HAP-1 (cell line): ENCODE measurements around the gene SUOX.
"Not testable (repeated sequence)": the region's sequence is repeated elsewhere in the genome, so short reads cannot be mapped to it uniquely, and the experiment has no call there.

ENCODE experiments used
- DNase-seq, 2 experiments: peaks; one replicate each; pipeline ENCODE4 v3.0.0-alpha.2; 2016 to 2020; ENCODE audit warnings: low spot score in 2 of 2
- H3K27me3 ChIP-seq: fragments of 250-450 bp; sonication (Bioruptor Pico); 2 replicates; pipeline ENCODE4 v1.5.1; 2020; ENCODE audit warnings: low read depth, mild to moderate bottlenecking, moderate library complexity
- H3K36me3 ChIP-seq: fragments of 250-450 bp; sonication (Bioruptor Pico); replicated peaks from 2 replicates; pipeline ENCODE4 v1.5.1; 2020; ENCODE audit warnings: mild to moderate bottlenecking
- H3K4me1 ChIP-seq: fragments of 250-450 bp; sonication (Bioruptor Pico); 2 replicates; pipeline ENCODE4 v1.5.1; 2020; ENCODE audit warnings: mild to moderate bottlenecking
- H3K4me3 ChIP-seq: fragments of 250-450 bp; sonication (Bioruptor Pico); 2 replicates; pipeline ENCODE4 v1.5.1; 2020; ENCODE audit warnings: mild to moderate bottlenecking, moderate library complexity
- H3K9me3 ChIP-seq: fragments of 250-450 bp; sonication (Bioruptor Pico); 2 replicates; pipeline ENCODE4 v1.5.1; 2020; ENCODE audit warnings: mild to moderate bottlenecking, moderate library complexity
- in situ Hi-C: fragments of 300-500 bp; cut with MboI; formaldehyde crosslinking; loops from 3 replicates; pipeline ENCODE4 v1.14.3; 2020; ENCODE audit warnings: low sequenced_read_pairs, inconsistent platforms, mixed read lengths

SUOX gene

DNA sequence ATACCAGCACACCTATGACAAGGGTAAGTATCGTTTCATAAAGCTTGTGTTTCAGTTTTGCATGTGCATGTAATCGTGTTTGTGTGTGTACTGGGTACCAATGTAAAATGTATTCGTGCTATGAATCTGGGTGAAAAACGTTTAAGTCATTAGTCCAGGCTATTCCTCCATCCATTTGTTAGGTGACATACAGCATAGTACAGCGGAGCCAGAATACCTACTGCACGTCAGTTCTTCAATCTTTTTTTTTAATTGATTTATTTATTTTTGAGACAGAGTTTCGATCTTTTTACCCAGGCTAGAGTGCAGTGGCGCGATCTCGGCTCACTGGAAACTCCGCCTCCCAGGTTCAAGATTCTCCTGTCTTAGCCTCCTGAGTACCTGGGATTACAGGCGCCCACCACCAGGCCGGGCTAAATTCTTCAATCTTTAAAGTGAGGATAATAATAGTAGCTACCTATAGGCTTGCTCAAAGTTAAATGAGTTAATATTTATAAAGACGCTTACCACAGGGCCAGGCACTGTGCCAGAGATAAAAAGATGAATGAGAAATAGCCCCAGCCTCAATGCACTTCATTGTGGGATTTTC is 44.0 kb downstream of the SUOX start:
- Histone ChIP-seq H3K4me1 (peaks cover 16% of the 10 kb centered on the region), H3K27me3 (no peaks in the 10 kb centered on the region), H3K36me3 (peaks cover 30% of the 10 kb centered on the region), H3K9me3 (no peaks in the 10 kb centered on the region), H3K4me3 (peak overlapping the region; percentile 25)
- DNase-seq = peak in 1 of 2 experiments; percentile 45
- in situ Hi-C loops = loop anchor here (10.0 kb wide), 1 partner anchor 64 kb away; the partner anchor contains the start of gene PA2G4

DNA sequence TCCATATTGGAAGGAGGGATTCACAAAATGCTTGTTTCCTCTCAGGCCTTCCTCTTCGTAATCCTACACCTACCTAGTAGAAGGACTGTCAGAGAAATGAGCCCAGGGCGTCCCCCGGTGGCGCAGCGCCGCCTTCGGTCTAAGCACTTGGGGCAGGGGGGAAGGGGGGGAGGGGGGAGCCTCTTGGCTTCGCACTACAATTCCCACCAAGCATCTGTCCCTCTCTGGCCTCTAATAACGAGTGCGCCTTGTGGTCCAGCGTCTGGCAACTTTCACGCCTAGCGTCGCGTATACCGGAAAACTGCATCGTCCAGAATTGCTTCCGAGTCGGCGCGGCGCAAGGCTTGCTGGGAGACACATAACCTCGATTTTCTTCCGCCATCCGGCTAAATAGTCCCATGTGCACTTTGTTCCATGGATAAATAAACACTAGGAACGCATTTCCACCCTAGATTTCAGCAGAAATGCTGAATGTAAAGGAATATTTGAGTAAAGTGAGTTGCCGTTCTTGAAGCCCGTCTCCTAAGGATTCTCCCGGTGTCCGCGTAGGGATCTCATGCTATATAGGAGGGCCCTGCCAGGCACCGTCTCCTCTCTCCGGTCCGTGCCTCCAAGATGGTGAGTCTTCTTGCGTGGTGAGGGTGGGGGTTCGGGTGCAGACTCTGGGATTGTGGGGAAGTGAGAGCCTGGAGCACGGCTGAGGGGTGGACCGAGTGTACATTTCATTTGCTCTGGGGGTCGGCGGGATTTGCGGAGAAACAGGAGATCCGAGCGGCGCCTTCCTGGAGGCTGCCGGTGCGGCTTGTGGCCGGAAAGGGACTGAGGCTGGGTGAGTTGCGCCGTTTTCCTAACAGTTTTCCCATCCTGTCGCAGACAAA is 44.7 kb downstream of the SUOX start, which contains the start of gene RPS26:
TSS of gene RPS26 (plus strand) at position 367 of the 878 bp plus-strand sequence. CDS start at position 616, 249 bp downstream.
- no peaks in the 10 kb centered on the region for H3K9me3 ChIP-seq
- DNase-seq = peak; percentile 97 to 99
- H3K36me3 ChIP-seq = peaks cover 30% of the 10 kb centered on the region
- H3K27me3 ChIP-seq = no peaks in the 10 kb centered on the region
- in situ Hi-C loops = loop anchor here (10.0 kb wide), 1 partner anchor 63 kb away; the partner anchor contains the start of gene PA2G4
- peaks cover 24% of the 10 kb centered on the region for H3K4me1 ChIP-seq
- peak within 1 kb of the TSS; percentile 95 for H3K4me3 ChIP-seq

DNA sequence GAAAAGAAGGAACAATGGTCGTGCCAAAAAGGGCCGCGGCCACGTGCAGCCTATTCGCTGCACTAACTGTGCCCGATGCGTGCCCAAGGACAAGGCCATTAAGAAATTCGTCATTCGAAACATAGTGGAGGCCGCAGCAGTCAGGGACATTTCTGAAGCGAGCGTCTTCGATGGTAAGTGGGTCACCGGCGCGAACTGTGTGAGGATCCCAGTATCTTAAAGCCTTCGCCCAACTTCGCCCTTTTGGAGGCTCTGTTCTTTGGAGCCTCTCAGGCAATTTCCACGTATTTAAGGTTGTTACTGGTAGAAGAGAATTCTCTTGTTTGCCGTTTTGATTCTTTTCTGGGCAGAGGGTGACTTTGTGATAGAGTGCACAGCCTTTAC is 45.3 kb downstream of the SUOX start:
- Histone ChIP-seq H3K36me3 (peaks cover 30% of the 10 kb centered on the region), H3K4me1 (peaks cover 24% of the 10 kb centered on the region), H3K4me3 (peak overlapping the region; percentile 95)
- not testable (repeated sequence) for DNase-seq, H3K27me3 ChIP-seq, H3K9me3 ChIP-seq
- in situ Hi-C loops = loop anchor here (10.0 kb wide), 1 partner anchor 62 kb away; the partner anchor contains the start of gene PA2G4

DNA sequence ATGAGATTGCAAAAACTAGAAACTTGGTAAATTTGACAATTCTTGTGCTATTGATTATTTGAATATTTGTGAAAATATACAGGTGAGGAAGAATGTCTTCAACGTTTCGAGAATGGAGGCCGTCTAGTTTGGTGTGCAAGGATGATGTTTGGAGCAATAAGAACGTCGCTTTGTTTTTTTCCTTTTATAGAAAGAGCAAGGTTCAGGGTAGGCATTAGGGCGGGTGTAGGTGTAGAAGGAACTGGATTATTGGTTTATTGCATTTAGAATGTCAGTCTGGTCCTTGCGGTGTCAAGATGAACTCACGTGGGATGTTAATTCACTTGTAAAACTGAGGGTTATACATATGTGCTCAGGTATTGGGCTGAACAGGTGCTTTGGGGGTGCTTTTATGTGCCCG is 45.8 kb downstream of the SUOX start:
- no peaks in the 10 kb centered on the region for H3K27me3 ChIP-seq
- no peak for DNase-seq
- H3K9me3 ChIP-seq = no peaks in the 10 kb centered on the region
- in situ Hi-C loops = loop anchor here (10.0 kb wide), 1 partner anchor 62 kb away; the partner anchor contains the start of gene PA2G4
- peak overlapping the region; percentile 95 for H3K4me3 ChIP-seq
- H3K36me3 ChIP-seq = peaks cover 30% of the 10 kb centered on the region
- peaks cover 24% of the 10 kb centered on the region for H3K4me1 ChIP-seq

DNA sequence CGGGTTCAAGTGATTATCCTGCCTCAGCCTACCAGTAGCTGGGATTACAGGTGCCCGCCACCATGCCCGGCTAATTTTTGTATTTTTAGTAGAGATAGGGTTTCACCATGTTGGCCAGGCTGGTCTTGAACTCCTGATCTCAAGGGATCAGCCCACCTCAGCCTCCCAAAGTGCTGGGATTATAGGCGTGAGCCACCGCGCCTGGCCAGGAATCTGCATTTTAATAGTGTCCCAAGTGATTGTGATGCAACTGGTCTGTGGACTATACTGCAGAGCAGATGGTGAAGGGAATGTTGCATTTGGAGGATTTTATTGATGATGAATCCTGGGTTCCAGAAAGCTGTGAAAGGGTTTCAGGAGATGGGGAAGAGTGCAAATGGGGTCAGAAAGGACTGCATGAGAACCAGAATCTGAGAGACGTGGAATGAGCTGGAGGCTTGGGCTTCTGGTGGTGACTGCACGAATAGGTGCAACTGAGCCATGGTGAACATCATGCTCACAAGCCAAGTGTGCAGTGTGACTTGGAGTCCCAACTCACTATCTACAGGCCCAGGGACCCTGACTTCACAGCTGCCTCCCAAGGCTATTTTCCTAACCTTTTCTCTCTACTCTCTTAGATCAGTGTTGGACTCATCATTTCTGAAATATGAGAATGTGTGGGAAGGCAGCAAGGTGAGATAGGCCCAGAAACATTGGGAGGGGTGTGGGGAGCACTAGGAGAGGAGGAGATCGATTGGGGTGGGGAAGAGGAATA is 49.1 kb downstream of the SUOX start:
- DNase-seq = peak; percentile 10 to 47
- in situ Hi-C loops = loop anchor here (10.0 kb wide), 1 partner anchor 59 kb away; the partner anchor contains the start of gene PA2G4

DNA sequence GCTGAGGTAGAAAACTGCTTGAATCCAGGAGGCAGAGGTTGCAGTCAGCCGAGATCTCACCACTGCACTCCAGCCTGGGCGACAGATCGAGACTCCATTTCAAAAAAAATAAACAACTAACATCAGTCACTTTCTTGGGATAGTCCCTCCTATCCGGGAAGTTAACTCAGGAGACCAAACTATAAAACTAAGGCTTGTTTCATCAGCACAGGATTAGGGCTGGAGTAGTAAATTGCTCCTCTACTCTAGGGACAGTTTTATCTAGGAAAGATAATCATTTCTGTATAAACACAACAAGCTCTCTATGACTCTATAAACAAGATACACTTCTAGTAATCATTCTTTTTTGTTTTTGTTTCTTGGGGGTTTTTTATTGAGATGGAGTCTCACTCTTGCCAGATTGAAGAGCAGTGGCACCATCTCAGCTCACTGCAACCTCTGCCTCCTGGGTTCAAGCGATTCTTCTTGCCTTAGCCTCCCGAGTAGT is 56.4 kb downstream of the SUOX start:
- no peaks in the 10 kb centered on the region for H3K4me1 ChIP-seq
- H3K9me3 ChIP-seq = no peaks in the 10 kb centered on the region
- no peaks in the 10 kb centered on the region for H3K36me3 ChIP-seq
- H3K27me3 ChIP-seq = no peaks in the 10 kb centered on the region
- no peak for DNase-seq
- in situ Hi-C loops = no loop called here
- no peak overlapping the region for H3K4me3 ChIP-seq

More for the DNA sequence above, 49.1 kb downstream of the SUOX start:
- Histone ChIP-seq H3K4me1 (peaks cover 19% of the 10 kb centered on the region), H3K27me3 (no peaks in the 10 kb centered on the region), H3K4me3 (no peak overlapping the region), H3K36me3 (peaks cover 30% of the 10 kb centered on the region), H3K9me3 (no peaks in the 10 kb centered on the region)
